Choroid plexus epithelial cell (primary cell): ENCODE results near the gene NETO2.
A peak's percentile ranks its signal among the peaks of the same experiment; 100 is the strongest.
"Not testable (repeated sequence)": the region's sequence is repeated elsewhere in the genome, so short reads cannot be mapped to it uniquely, and the experiment has no call there.

Experiments
- DNase-seq: peaks from one replicate; pipeline ENCODE4 v3.0.0-alpha.2; 2010; ENCODE audit warnings: low read depth
- H3K4me3 ChIP-seq: 2 replicates; pipeline ENCODE4 v1.5.1; 2011; ENCODE audit warnings: low read depth, mild to moderate bottlenecking, control low read depth, low read length, moderate library complexity
- CTCF ChIP-seq: conservative IDR thresholded peaks from 2 replicates; pipeline ENCODE4 v1.5.1; 2011; ENCODE audit warnings: low read depth, mild to moderate bottlenecking, control low read depth, inconsistent platforms, low read length, moderate library complexity

Gene NETO2

GRCh38 chr16:47160422-47160821 lies 16.7 kb upstream of the NETO2 start:
- DNase-seq = no peak
- no peak for TF ChIP-seq CTCF

GRCh38 chr16:47158992-47159391 lies 15.2 kb upstream of the NETO2 start:
- DNase-seq = no peak
- no peak overlapping the region for H3K4me3 ChIP-seq
- no peak for TF ChIP-seq CTCF

More at GRCh38 chr16:47160422-47160821, 16.7 kb upstream of the NETO2 start:
- H3K4me3 ChIP-seq = no peak overlapping the region

- DNase-seq = no peak
- TF ChIP-seq CTCF = no peak
Observed at GRCh38 chr16:47156680-47157215, 13.0 kb upstream of the NETO2 start.

GRCh38 chr16:47152501-47152900 lies 8.8 kb upstream of the NETO2 start:
- H3K4me3 ChIP-seq, DNase-seq: not testable (repeated sequence)

More at GRCh38 chr16:47156680-47157215, 13.0 kb upstream of the NETO2 start:
- H3K4me3 ChIP-seq = no peak overlapping the region

GRCh38 chr16:47150067-47150466 lies 6.3 kb upstream of the NETO2 start:
- no peak overlapping the region for H3K4me3 ChIP-seq
- no peak for TF ChIP-seq CTCF
- DNase-seq = no peak

- TF ChIP-seq CTCF = no peak
- no peak for DNase-seq
- H3K4me3 ChIP-seq = peak overlapping the region; percentile 69
Observed at GRCh38 chr16:47144559-47144877, 773 bp upstream of the NETO2 start.

- DNase-seq = peak; percentile 68
Observed at GRCh38 chr16:47142821-47143676, 696 bp downstream of the NETO2 start.

More at GRCh38 chr16:47142821-47143676, 696 bp downstream of the NETO2 start:
- peak; percentile 38 for TF ChIP-seq CTCF
- peak overlapping the region; percentile 69 for H3K4me3 ChIP-seq
